Measurements from ENCODE around the gene CEP170B. TPM values are rescaled to one million over a fixed set of nuclear protein-coding genes. Genes with fewer than 3 reads are reported as not detected.

CEP170B gene
- total and polyA plus RNA-seq, 2 of the 13 experiments (the other 11 are each of a cell fraction or from before 2014, with no cell fraction given): 4.3 to 8.8 TPM

DNA sequence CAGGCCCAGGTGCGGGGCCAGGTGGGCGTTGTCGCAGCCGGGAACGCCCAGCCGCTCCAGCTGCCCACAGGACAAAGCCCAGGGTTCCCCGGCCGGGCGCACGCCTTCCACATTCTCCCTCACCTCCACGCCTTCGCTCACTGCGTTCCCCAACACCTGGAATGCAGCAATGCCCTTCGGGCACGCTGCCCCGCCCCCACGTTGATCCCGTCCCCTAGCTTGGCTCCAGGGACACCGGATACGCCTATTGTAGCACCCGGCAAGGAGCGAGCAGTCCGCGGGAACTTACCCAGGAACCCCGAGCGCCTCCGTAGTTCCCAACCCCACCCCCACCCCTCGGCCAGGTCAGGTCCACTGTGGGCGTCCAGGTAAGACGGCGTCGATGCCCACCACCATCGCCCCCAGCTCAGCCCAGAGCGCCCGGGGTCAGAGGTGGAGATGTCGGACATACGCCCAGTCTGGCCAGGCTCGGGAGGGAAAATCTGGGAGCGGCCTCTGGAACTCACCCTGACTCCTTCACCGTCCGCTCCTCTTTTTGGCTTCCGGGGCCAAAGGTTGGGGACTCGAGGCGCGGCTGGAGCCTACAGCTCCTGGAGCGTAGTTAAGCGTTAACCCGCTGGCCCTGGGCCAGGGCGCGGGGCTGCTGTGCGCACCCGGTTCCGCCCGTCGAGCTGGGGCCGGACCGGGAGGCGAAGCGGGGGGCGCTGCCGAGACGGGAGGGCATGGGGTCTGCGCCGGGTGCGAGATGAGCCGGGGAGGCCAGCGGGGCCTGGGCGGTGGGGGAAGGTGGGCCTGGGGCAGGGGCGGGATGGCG is 594 bp upstream of the CEP170B start (continued):
- TF ChIP-seq DR1 (CRISPR knock-in tag; IDR thresholded peaks at IDR 0.05) (peak; percentile 33; the same call in 1 of the 2 replicates), HES4 (CRISPR knock-in tag; IDR thresholded peaks at IDR 0.05; ENCODE audit: borderline replicate concordance) (no peak), TCF7 (IDR thresholded peaks at IDR 0.05; ENCODE audit: low read depth) (no peak), TBX2 (CRISPR knock-in tag; IDR thresholded peaks at IDR 0.05; ENCODE audit: borderline replicate concordance) (no peak; the same call in 1 of the 2 replicates), SIN3A (IDR thresholded peaks at IDR 0.05; ENCODE audit: borderline replicate concordance, low read depth, low read length) (no peak; the same call in 1 of the 2 replicates), ZBTB21 (CRISPR knock-in tag; IDR thresholded peaks at IDR 0.05) (no peak), HNRNPL (IDR thresholded peaks at IDR 0.05; ENCODE audit: low read depth, low read length) (peak; percentile 47; the same call in 1 of the 2 replicates), GFI1 (CRISPR knock-in tag; IDR thresholded peaks at IDR 0.05; ENCODE audit: borderline replicate concordance) (peak; percentile 64; the same call in 1 of the 2 replicates), EZH2 (conservative IDR thresholded peaks at IDR 0.05; ENCODE audit: low read depth, low read length) (no peak), ZNF121 (CRISPR knock-in tag; IDR thresholded peaks at IDR 0.05) (no peak), ZNF660 (CRISPR knock-in tag; IDR thresholded peaks at IDR 0.05; ENCODE audit: borderline replicate concordance, low read depth) (no peak)
- TF ChIP-seq, protein P1, sequence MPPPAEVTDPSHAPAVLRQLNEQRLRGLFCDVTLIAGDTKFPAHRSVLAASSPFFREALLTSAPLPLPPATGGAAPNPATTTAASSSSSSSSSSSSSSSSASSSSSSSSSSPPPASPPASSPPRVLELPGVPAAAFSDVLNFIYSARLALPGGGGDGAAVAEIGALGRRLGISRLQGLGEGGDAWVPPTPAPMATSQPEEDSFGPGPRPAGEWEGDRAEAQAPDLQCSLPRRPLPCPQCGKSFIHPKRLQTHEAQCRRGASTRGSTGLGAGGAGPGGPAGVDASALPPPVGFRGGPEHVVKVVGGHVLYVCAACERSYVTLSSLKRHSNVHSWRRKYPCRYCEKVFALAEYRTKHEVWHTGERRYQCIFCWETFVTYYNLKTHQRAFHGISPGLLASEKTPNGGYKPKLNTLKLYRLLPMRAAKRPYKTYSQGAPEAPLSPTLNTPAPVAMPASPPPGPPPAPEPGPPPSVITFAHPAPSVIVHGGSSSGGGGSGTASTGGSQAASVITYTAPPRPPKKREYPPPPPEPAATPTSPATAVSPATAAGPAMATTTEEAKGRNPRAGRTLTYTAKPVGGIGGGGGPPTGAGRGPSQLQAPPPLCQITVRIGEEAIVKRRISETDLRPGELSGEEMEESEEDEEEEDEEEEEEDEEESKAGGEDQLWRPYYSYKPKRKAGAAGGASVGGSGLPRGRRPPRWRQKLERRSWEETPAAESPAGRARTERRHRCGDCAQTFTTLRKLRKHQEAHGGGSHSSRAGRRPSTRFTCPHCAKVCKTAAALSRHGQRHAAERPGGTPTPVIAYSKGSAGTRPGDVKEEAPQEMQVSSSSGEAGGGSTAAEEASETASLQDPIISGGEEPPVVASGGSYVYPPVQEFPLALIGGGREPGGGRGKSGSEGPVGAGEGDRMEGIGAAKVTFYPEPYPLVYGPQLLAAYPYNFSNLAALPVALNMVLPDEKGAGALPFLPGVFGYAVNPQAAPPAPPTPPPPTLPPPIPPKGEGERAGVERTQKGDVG (CRISPR knock-in tag; IDR thresholded peaks at IDR 0.05; ENCODE audit: borderline replicate concordance): peak; percentile 62; the same call in 1 of the 2 replicates
- TF ChIP-seq, protein P2, sequence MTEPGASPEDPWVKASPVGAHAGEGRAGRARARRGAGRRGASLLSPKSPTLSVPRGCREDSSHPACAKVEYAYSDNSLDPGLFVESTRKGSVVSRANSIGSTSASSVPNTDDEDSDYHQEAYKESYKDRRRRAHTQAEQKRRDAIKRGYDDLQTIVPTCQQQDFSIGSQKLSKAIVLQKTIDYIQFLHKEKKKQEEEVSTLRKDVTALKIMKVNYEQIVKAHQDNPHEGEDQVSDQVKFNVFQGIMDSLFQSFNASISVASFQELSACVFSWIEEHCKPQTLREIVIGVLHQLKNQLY (CRISPR knock-in tag; IDR thresholded peaks at IDR 0.05): no peak
- TF ChIP-seq, protein P3, sequence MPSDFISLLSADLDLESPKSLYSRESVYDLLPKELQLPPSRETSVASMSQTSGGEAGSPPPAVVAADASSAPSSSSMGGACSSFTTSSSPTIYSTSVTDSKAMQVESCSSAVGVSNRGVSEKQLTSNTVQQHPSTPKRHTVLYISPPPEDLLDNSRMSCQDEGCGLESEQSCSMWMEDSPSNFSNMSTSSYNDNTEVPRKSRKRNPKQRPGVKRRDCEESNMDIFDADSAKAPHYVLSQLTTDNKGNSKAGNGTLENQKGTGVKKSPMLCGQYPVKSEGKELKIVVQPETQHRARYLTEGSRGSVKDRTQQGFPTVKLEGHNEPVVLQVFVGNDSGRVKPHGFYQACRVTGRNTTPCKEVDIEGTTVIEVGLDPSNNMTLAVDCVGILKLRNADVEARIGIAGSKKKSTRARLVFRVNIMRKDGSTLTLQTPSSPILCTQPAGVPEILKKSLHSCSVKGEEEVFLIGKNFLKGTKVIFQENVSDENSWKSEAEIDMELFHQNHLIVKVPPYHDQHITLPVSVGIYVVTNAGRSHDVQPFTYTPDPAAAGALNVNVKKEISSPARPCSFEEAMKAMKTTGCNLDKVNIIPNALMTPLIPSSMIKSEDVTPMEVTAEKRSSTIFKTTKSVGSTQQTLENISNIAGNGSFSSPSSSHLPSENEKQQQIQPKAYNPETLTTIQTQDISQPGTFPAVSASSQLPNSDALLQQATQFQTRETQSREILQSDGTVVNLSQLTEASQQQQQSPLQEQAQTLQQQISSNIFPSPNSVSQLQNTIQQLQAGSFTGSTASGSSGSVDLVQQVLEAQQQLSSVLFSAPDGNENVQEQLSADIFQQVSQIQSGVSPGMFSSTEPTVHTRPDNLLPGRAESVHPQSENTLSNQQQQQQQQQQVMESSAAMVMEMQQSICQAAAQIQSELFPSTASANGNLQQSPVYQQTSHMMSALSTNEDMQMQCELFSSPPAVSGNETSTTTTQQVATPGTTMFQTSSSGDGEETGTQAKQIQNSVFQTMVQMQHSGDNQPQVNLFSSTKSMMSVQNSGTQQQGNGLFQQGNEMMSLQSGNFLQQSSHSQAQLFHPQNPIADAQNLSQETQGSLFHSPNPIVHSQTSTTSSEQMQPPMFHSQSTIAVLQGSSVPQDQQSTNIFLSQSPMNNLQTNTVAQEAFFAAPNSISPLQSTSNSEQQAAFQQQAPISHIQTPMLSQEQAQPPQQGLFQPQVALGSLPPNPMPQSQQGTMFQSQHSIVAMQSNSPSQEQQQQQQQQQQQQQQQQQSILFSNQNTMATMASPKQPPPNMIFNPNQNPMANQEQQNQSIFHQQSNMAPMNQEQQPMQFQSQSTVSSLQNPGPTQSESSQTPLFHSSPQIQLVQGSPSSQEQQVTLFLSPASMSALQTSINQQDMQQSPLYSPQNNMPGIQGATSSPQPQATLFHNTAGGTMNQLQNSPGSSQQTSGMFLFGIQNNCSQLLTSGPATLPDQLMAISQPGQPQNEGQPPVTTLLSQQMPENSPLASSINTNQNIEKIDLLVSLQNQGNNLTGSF (CRISPR knock-in tag; IDR thresholded peaks at IDR 0.05): no peak
